Measurements from ENCODE around the gene RBM47.

The RBM47 gene

GRCh38 chr4:40594261-40595178 lies 35.1 kb downstream of the RBM47 start:
- H3K4me2 ChIP-seq (ENCODE audit: insufficient read depth, low read length, poor library complexity, severe bottlenecking) = no peak overlapping the region
- no peak overlapping the region for H2AK5ac ChIP-seq (ENCODE audit: low read depth, low read length)
- no peaks in the 10 kb centered on the region for H3K9me3 ChIP-seq (replicated peaks in 1 of 2; ENCODE audit: control insufficient read depth in 2 of 2, insufficient read depth in 1 of 2, low read depth in 1 of 2, low read length in 2 of 2)
- H3K27me3 ChIP-seq (ENCODE audit: control insufficient read depth in 3 of 3, insufficient read depth in 3 of 3, low read depth in 1 of 3, low read length in 3 of 3) = no peaks in the 10 kb centered on the region
- no peak overlapping the region for H3K9ac ChIP-seq (ENCODE audit: low read depth, low read length, poor library complexity)
- no peak overlapping the region for H3K4ac ChIP-seq (ENCODE audit: low read length)
- no peak overlapping the region for H3K18ac ChIP-seq (ENCODE audit: low read length)
- no peak overlapping the region for H4K8ac ChIP-seq (ENCODE audit: low read depth, low read length)
- no peak overlapping the region for H2AFZ ChIP-seq (ENCODE audit: low read length)
- H3K14ac ChIP-seq (ENCODE audit: low read length) = no peak overlapping the region
- 100% methylated on average over 1 of the region's 14 CpGs; no CpG with 5 or more reads in 1 of the 2 donors for WGBS, 2 donors (ENCODE audit: extremely low coverage in 2 of 2, insufficient read length in 2 of 2, insufficient replicate concordance in 1 of 2)
- no peaks in the 10 kb centered on the region for H3K79me1 ChIP-seq (ENCODE audit: low read depth, low read length)
- no peak overlapping the region for H4K91ac ChIP-seq (ENCODE audit: low read depth, low read length, poor library complexity)
- H3K36me3 ChIP-seq (replicated peaks in 1 of 2; ENCODE audit: control insufficient read depth in 2 of 2, insufficient read depth in 2 of 2, low read length in 2 of 2) = no peaks in the 10 kb centered on the region
- H2BK12ac ChIP-seq (ENCODE audit: low read length) = no peak overlapping the region
- no peak overlapping the region for H2BK5ac ChIP-seq (ENCODE audit: low read length)
- H3K27ac ChIP-seq (replicated peaks; ENCODE audit: low read length) = no peak overlapping the region
- DNase-seq (ENCODE audit: low spot score) = no peak
- H3K4me1 ChIP-seq (ENCODE audit: control insufficient read depth in 2 of 2, insufficient read depth in 1 of 2, low read depth in 1 of 2, low read length in 2 of 2) = no peaks in the 10 kb centered on the region
- no peak overlapping the region for H2BK15ac ChIP-seq (ENCODE audit: low read length)
- no peak overlapping the region for H2BK120ac ChIP-seq (ENCODE audit: low read depth, low read length)
- no peak overlapping the region for H3K23ac ChIP-seq (ENCODE audit: low read depth, low read length, poor library complexity)
- H3K4me3 ChIP-seq (ENCODE audit: low read length in 2 of 2) = no peak overlapping the region

- Histone ChIP-seq H3K14ac (ENCODE audit: low read length) (no peak overlapping the region), H3K4me1 (ENCODE audit: control insufficient read depth in 2 of 2, insufficient read depth in 1 of 2, low read depth in 1 of 2, low read length in 2 of 2) (no peaks in the 10 kb centered on the region), H3K27me3 (ENCODE audit: control insufficient read depth in 3 of 3, insufficient read depth in 3 of 3, low read depth in 1 of 3, low read length in 3 of 3) (no peaks in the 10 kb centered on the region), H3K18ac (ENCODE audit: low read length) (no peak overlapping the region), H4K8ac (ENCODE audit: low read depth, low read length) (no peak overlapping the region), H3K27ac (replicated peaks; ENCODE audit: low read length) (no peak overlapping the region), H3K79me1 (ENCODE audit: low read depth, low read length) (no peaks in the 10 kb centered on the region), H2BK15ac (ENCODE audit: low read length) (no peak overlapping the region), H3K4me2 (ENCODE audit: insufficient read depth, low read length, poor library complexity, severe bottlenecking) (no peak overlapping the region), H2BK12ac (ENCODE audit: low read length) (no peak overlapping the region), H3K36me3 (replicated peaks in 1 of 2; ENCODE audit: control insufficient read depth in 2 of 2, insufficient read depth in 2 of 2, low read length in 2 of 2) (no peaks in the 10 kb centered on the region), H3K9me3 (replicated peaks in 1 of 2; ENCODE audit: control insufficient read depth in 2 of 2, insufficient read depth in 1 of 2, low read depth in 1 of 2, low read length in 2 of 2) (no peaks in the 10 kb centered on the region), H2BK5ac (ENCODE audit: low read length) (no peak overlapping the region), H2AK5ac (ENCODE audit: low read depth, low read length) (no peak overlapping the region), H4K91ac (ENCODE audit: low read depth, low read length, poor library complexity) (no peak overlapping the region), H3K4me3 (ENCODE audit: low read length in 2 of 2) (no peak overlapping the region), H2BK120ac (ENCODE audit: low read depth, low read length) (no peak overlapping the region), H2AFZ (ENCODE audit: low read length) (no peak overlapping the region), H3K9ac (ENCODE audit: low read depth, low read length, poor library complexity) (no peak overlapping the region), H3K4ac (ENCODE audit: low read length) (no peak overlapping the region), H3K23ac (ENCODE audit: low read depth, low read length, poor library complexity) (no peak overlapping the region)
- WGBS, 2 donors (ENCODE audit: extremely low coverage in 2 of 2, insufficient read length in 2 of 2, insufficient replicate concordance in 1 of 2) = no CpG with 5 or more reads among the region's 3 CpGs
- no peak for DNase-seq (ENCODE audit: low spot score)
Measured at GRCh38 chr4:40592034-40592433, 37.6 kb downstream of the RBM47 start.

- H3K4me3 ChIP-seq (ENCODE audit: low read length in 2 of 2) = no peak overlapping the region
- H2BK120ac ChIP-seq (ENCODE audit: low read depth, low read length) = no peak overlapping the region
- no peak for DNase-seq (ENCODE audit: low spot score)
- no peaks in the 10 kb centered on the region for H3K9me3 ChIP-seq (replicated peaks in 1 of 2; ENCODE audit: control insufficient read depth in 2 of 2, insufficient read depth in 1 of 2, low read depth in 1 of 2, low read length in 2 of 2)
- H3K9ac ChIP-seq (ENCODE audit: low read depth, low read length, poor library complexity) = no peak overlapping the region
- no peaks in the 10 kb centered on the region for H3K27me3 ChIP-seq (ENCODE audit: control insufficient read depth in 3 of 3, insufficient read depth in 3 of 3, low read depth in 1 of 3, low read length in 3 of 3)
- no peak overlapping the region for H3K4ac ChIP-seq (ENCODE audit: low read length)
- H3K4me2 ChIP-seq (ENCODE audit: insufficient read depth, low read length, poor library complexity, severe bottlenecking) = no peak overlapping the region
- no peak overlapping the region for H2BK12ac ChIP-seq (ENCODE audit: low read length)
- H2BK5ac ChIP-seq (ENCODE audit: low read length) = no peak overlapping the region
- no peak overlapping the region for H2BK15ac ChIP-seq (ENCODE audit: low read length)
- H4K91ac ChIP-seq (ENCODE audit: low read depth, low read length, poor library complexity) = no peak overlapping the region
- H4K8ac ChIP-seq (ENCODE audit: low read depth, low read length) = no peak overlapping the region
- no peaks in the 10 kb centered on the region for H3K36me3 ChIP-seq (replicated peaks in 1 of 2; ENCODE audit: control insufficient read depth in 2 of 2, insufficient read depth in 2 of 2, low read length in 2 of 2)
- no peak overlapping the region for H2AFZ ChIP-seq (ENCODE audit: low read length)
- H3K4me1 ChIP-seq (ENCODE audit: control insufficient read depth in 2 of 2, insufficient read depth in 1 of 2, low read depth in 1 of 2, low read length in 2 of 2) = peaks cover 0 to 4% of the 10 kb centered on the region in 2 donors
- H2AK5ac ChIP-seq (ENCODE audit: low read depth, low read length) = no peak overlapping the region
- no peak overlapping the region for H3K27ac ChIP-seq (replicated peaks; ENCODE audit: low read length)
- no peak overlapping the region for H3K14ac ChIP-seq (ENCODE audit: low read length)
- H3K23ac ChIP-seq (ENCODE audit: low read depth, low read length, poor library complexity) = no peak overlapping the region
- no CpG with 5 or more reads among the region's 3 CpGs for whole genome bisulfite sequencing, 2 donors (ENCODE audit: extremely low coverage in 2 of 2, insufficient read length in 2 of 2, insufficient replicate concordance in 1 of 2)
- H3K18ac ChIP-seq (ENCODE audit: low read length) = no peak overlapping the region
- H3K79me1 ChIP-seq (ENCODE audit: low read depth, low read length) = no peaks in the 10 kb centered on the region
Measured at GRCh38 chr4:40587826-40588225, 41.8 kb downstream of the RBM47 start.

- Histone ChIP-seq H2AK5ac (ENCODE audit: low read depth, low read length) (no peak overlapping the region), H3K27me3 (ENCODE audit: control insufficient read depth in 3 of 3, insufficient read depth in 3 of 3, low read depth in 1 of 3, low read length in 3 of 3) (no peaks in the 10 kb centered on the region), H3K14ac (ENCODE audit: low read length) (no peak overlapping the region), H3K36me3 (replicated peaks in 1 of 2; ENCODE audit: control insufficient read depth in 2 of 2, insufficient read depth in 2 of 2, low read length in 2 of 2) (no peaks in the 10 kb centered on the region), H3K4me2 (ENCODE audit: insufficient read depth, low read length, poor library complexity, severe bottlenecking) (no peak overlapping the region), H3K23ac (ENCODE audit: low read depth, low read length, poor library complexity) (no peak overlapping the region), H3K4me3 (ENCODE audit: low read length in 2 of 2) (no peak overlapping the region), H2BK5ac (ENCODE audit: low read length) (no peak overlapping the region), H2BK15ac (ENCODE audit: low read length) (no peak overlapping the region), H2BK120ac (ENCODE audit: low read depth, low read length) (no peak overlapping the region), H3K18ac (ENCODE audit: low read length) (no peak overlapping the region), H2AFZ (ENCODE audit: low read length) (no peak overlapping the region), H3K9ac (ENCODE audit: low read depth, low read length, poor library complexity) (no peak overlapping the region), H3K27ac (replicated peaks; ENCODE audit: low read length) (no peak overlapping the region), H3K4ac (ENCODE audit: low read length) (no peak overlapping the region), H3K4me1 (ENCODE audit: control insufficient read depth in 2 of 2, insufficient read depth in 1 of 2, low read depth in 1 of 2, low read length in 2 of 2) (peaks cover 0 to 4% of the 10 kb centered on the region in 2 donors), H4K8ac (ENCODE audit: low read depth, low read length) (no peak overlapping the region), H3K9me3 (replicated peaks in 1 of 2; ENCODE audit: control insufficient read depth in 2 of 2, insufficient read depth in 1 of 2, low read depth in 1 of 2, low read length in 2 of 2) (no peaks in the 10 kb centered on the region), H3K79me1 (ENCODE audit: low read depth, low read length) (no peaks in the 10 kb centered on the region), H2BK12ac (ENCODE audit: low read length) (no peak overlapping the region), H4K91ac (ENCODE audit: low read depth, low read length, poor library complexity) (no peak overlapping the region)
- WGBS, 2 donors (ENCODE audit: extremely low coverage in 2 of 2, insufficient read length in 2 of 2, insufficient replicate concordance in 1 of 2) = no CpG with 5 or more reads among the region's 2 CpGs
- DNase-seq (ENCODE audit: low spot score) = no peak
Measured at GRCh38 chr4:40587351-40587750, 42.3 kb downstream of the RBM47 start.

Data from neuronal stem cell (in vitro differentiated cells).